Esophagus muscularis mucosa (tissue), 4 donors: ENCODE results near the gene NR2C2AP. TPM values are rescaled to one million over a fixed set of nuclear protein-coding genes. Genes with fewer than 3 reads are reported as not detected.

Source experiments
- DNase-seq: peaks from one replicate; pipeline ENCODE4 v3.0.0-alpha.2; 2017; ENCODE audit errors: extremely low spot score
- H3K27ac ChIP-seq, 4 donors: fragments of 200-600 bp; sonication (generic); replicated peaks in 1 of 4; 1 replicate in 3 of 4; 2 replicates in 1 of 4; pipeline ENCODE4 v1.5.1; 2016 to 2019; ENCODE audit warnings: mild to moderate bottlenecking in 1 of 4
- H3K27me3 ChIP-seq, 4 donors: fragments of 200-600 bp; sonication (generic); one replicate each; pipeline versions ENCODE4 v1.5.1 to v1.6.0; 2016 to 2019
- H3K36me3 ChIP-seq, 4 donors: fragments of 200-600 bp; sonication (generic); one replicate each; pipeline ENCODE4 v1.5.1; 2016 to 2019
- H3K4me1 ChIP-seq, 4 donors: fragments of 200-600 bp; sonication (generic); one replicate each; pipeline ENCODE4 v1.5.1; 2016 to 2019
- H3K4me3 ChIP-seq, 4 donors: fragments of 200-600 bp; sonication (generic); 1 replicate in 2 of 4; 2 replicates in 2 of 4; pipeline ENCODE4 v1.5.1; 2016 to 2019; ENCODE audit warnings: mild to moderate bottlenecking in 4 of 4, moderate library complexity in 1 of 4
- H3K9me3 ChIP-seq, 4 donors: fragments of 200-600 bp; sonication (generic); 1 replicate in 3 of 4; 2 replicates in 1 of 4; pipeline ENCODE4 v1.5.1; 2016 to 2019
- CTCF ChIP-seq, 3 experiments: fragments of 200-600 bp in 2 of 3; fragments of 450-650 bp in 1 of 3; sonication (generic) in 2 of 3; IDR thresholded peaks; one replicate each; pipeline ENCODE4 v1.5.1; 2017 to 2019; ENCODE audit warnings: antibody characterized with exemption in 3 of 3, mild to moderate bottlenecking in 2 of 3, moderate library complexity in 1 of 3
- EP300 ChIP-seq: sonication (generic); formaldehyde crosslinking; IDR thresholded peaks from one replicate; pipeline ENCODE4 v1.6.1; 2017; ENCODE audit warnings: antibody characterized with exemption
- POLR2A ChIP-seq: fragments of 450-650 bp; IDR thresholded peaks from one replicate; pipeline ENCODE4 v1.6.1; 2017; ENCODE audit warnings: antibody characterized with exemption, moderate library complexity, mild to moderate bottlenecking, low read depth
- POLR2AphosphoS5 ChIP-seq, 2 donors: sonication (generic); formaldehyde crosslinking; IDR thresholded peaks; one replicate each; pipeline ENCODE4 v1.6.1; 2017; ENCODE audit warnings: antibody characterized with exemption in 2 of 2
- WGBS: methylation state at CpG from one replicate; pipeline ENCODE4 v1.1.5; 2018; 5-methylcytosine and 5-hydroxymethylcytosine counted together
- intact Hi-C: fragments of 100-400 bp; cut with DNase I; formaldehyde crosslinking; loops from one replicate; pipeline ENCODE4 v1.15.1; 2023
- total RNA-seq, 4 donors: library from RNA; depleted of rRNA; stranded (reverse); fragments of >200 nt; gene quantifications; one replicate each; pipeline versions ENCODE4 v1.1.0 to v1.2.1, GENCODE V29; 2016

Gene NR2C2AP
- total RNA-seq, 4 donors from 2014 or later = 10.0 to 18.0 (median 16.5) TPM

GRCh38 chr19:19167612-19168011 lies 35.6 kb downstream of the NR2C2AP start:
- no peaks in the 10 kb centered on the region for H3K9me3 ChIP-seq
- no peak for TF ChIP-seq CTCF (IDR thresholded peaks at IDR 0.05)
- TF ChIP-seq POLR2A = no peak
- TF ChIP-seq EP300 = no peak
- TF ChIP-seq POLR2AphosphoS5 (IDR thresholded peaks at IDR 0.05) = no peak
- intact Hi-C loops = no loop called here
- H3K4me3 ChIP-seq = no peak overlapping the region
- 68% methylated on average over 3 of the region's 3 CpGs for WGBS
- H3K27me3 ChIP-seq = peaks cover 0 to 15% (median 5%) of the 10 kb centered on the region in 4 donors
- H3K27ac ChIP-seq = no peak overlapping the region
- H3K4me1 ChIP-seq = peaks cover 9 to 14% (median 12%) of the 10 kb centered on the region in 4 donors
- H3K36me3 ChIP-seq = no peaks in the 10 kb centered on the region
- no peak for DNase-seq

DNA sequence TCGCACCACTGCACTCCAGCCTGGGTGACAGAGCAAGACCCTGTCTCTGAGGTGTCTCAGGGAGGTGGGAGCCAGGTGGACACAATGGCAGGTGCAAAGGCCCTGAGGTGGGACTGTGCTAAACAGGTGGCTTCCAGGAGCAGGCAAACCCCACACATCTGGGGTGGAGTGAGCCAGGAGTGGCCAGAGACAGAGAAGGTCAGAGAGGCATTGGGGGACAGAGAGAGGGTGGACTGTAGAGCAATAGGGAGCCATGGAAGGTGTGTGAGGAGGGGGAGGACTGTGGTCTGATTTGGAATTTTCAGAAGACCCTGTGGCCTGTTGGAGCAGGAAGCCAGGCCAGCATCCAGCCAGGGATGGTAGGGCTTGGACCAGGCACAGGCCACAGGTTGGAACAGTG lies 37.8 kb downstream of the NR2C2AP start:
- Histone ChIP-seq H3K27ac (no peak overlapping the region), H3K27me3 (peaks cover 0 to 11% (median 2%) of the 10 kb centered on the region in 4 donors), H3K4me3 (no peak overlapping the region), H3K4me1 (peaks cover 7 to 9% (median 7%) of the 10 kb centered on the region in 4 donors), H3K36me3 (no peaks in the 10 kb centered on the region), H3K9me3 (no peaks in the 10 kb centered on the region)
- 100% methylated on average over 1 of the region's 1 CpG for WGBS
- no peak for DNase-seq
- intact Hi-C loops = no loop called here
- no peak for TF ChIP-seq EP300
- TF ChIP-seq CTCF (IDR thresholded peaks at IDR 0.05) = no peak
- no peak for TF ChIP-seq POLR2AphosphoS5 (IDR thresholded peaks at IDR 0.05)
- TF ChIP-seq POLR2A = no peak

DNA sequence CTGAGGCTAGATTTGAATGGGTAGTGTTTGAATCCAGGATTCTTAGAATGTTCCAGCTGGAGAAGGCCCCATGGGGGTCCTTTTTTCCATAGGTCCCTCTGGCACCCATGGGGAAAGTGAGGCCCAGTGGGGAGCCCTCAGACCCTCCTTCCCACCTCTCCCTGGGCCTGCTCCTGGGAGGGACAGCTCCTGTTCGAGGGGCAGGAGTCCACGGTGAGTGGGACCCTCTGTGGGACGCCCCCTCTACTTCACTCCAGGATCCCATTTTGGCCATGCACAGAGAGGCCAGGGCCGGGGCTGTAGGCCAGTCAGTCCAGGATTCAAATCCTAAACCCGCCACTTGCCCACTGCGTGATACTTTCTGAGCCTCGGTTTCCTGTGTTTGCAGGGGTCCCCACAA lies 40.7 kb downstream of the NR2C2AP start:
- WGBS = 95% methylated on average over 4 of the region's 7 CpGs
- no peak for TF ChIP-seq POLR2AphosphoS5 (IDR thresholded peaks at IDR 0.05)
- H3K4me1 ChIP-seq = no peaks in the 10 kb centered on the region
- peaks cover 0 to 6% (median 0%) of the 10 kb centered on the region in 4 donors for H3K27me3 ChIP-seq
- no peak overlapping the region for H3K4me3 ChIP-seq
- no peaks in the 10 kb centered on the region for H3K36me3 ChIP-seq
- DNase-seq = no peak
- H3K9me3 ChIP-seq = no peaks in the 10 kb centered on the region
- intact Hi-C loops = no loop called here
- no peak overlapping the region for H3K27ac ChIP-seq

GRCh38 chr19:19160461-19161035 lies 42.7 kb downstream of the NR2C2AP start:
- no peak overlapping the region for H3K27ac ChIP-seq
- no peaks in the 10 kb centered on the region for H3K9me3 ChIP-seq
- H3K4me1 ChIP-seq = no peaks in the 10 kb centered on the region
- no peak for TF ChIP-seq POLR2AphosphoS5 (IDR thresholded peaks at IDR 0.05)
- no peak for TF ChIP-seq EP300
- no peak overlapping the region for H3K4me3 ChIP-seq
- DNase-seq = no peak
- peaks cover 0 to 15% (median 2%) of the 10 kb centered on the region in 4 donors for H3K36me3 ChIP-seq
- 41% methylated on average over 19 of the region's 26 CpGs for WGBS
- H3K27me3 ChIP-seq = peaks cover 0 to 6% (median 0%) of the 10 kb centered on the region in 4 donors
- intact Hi-C loops = no loop called here

DNA sequence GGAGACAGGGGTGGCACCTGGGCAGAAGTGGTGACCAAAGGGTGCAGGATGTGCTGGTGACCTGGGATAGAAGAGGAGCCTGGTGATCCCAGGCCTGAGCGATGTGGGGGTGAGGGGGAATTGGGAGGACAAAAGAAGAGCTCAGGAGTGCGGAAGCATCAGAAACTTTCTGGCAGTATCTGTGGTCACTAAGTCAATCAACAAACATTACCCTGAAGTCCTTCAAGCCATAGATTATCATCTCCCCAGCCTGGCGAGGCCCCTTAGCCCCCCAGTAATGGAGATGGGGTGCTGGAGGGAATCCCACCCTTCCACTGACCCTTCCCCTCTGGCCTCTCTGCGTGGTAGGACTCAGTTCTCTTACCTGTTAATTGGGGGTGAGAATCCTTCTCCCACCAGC lies 43.7 kb downstream of the NR2C2AP start:
- WGBS = 94% methylated on average over 4 of the region's 4 CpGs
- TF ChIP-seq EP300 = no peak
- TF ChIP-seq CTCF (IDR thresholded peaks at IDR 0.05) = no peak
- no peak for TF ChIP-seq POLR2AphosphoS5 (IDR thresholded peaks at IDR 0.05)
- TF ChIP-seq POLR2A = no peak
- DNase-seq = no peak
- Histone ChIP-seq H3K27me3 (peaks cover 0 to 6% (median 0%) of the 10 kb centered on the region in 4 donors), H3K9me3 (no peaks in the 10 kb centered on the region), H3K27ac (no peak overlapping the region), H3K36me3 (peaks cover 0 to 18% (median 2%) of the 10 kb centered on the region in 4 donors), H3K4me1 (no peaks in the 10 kb centered on the region), H3K4me3 (no peak overlapping the region)
- intact Hi-C loops = no loop called here

DNA sequence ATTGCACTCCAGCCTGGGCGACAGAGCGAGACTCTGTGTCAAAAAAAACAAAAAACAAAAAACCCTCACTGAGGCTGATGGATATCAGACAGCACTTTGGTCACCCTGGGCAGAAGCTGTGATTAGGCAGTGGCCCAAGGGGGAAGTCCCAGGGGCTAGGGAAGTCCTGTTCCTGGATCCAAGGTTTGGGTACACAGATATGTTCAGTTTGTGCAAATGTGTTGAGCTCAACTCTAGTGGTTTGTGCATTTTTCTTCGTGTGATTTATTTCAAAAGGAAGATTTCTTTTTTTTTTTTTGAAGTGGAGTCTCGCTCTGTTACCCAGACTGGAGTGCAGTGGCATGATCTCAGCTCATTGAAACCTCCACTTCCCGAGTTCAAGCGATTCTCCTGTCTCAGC lies 45.4 kb downstream of the NR2C2AP start:
- Histone ChIP-seq H3K27ac (no peak overlapping the region), H3K9me3 (no peaks in the 10 kb centered on the region), H3K36me3 (peaks cover 0 to 18% (median 2%) of the 10 kb centered on the region in 4 donors), H3K27me3 (peaks cover 0 to 6% (median 0%) of the 10 kb centered on the region in 4 donors), H3K4me1 (no peaks in the 10 kb centered on the region), H3K4me3 (no peak overlapping the region)
- intact Hi-C loops = no loop called here
- no peak for TF ChIP-seq POLR2AphosphoS5 (IDR thresholded peaks at IDR 0.05)
- no peak for TF ChIP-seq CTCF (IDR thresholded peaks at IDR 0.05)
- TF ChIP-seq EP300 = no peak
- TF ChIP-seq POLR2A = no peak
- WGBS = 79% methylated on average over 6 of the region's 6 CpGs
- DNase-seq = no peak
